Activated CD4-positive, alpha-beta T cell treated with anti-CD3 and anti-CD28 coated beads for 4 hours (primary cell): Measurements from ENCODE around the gene TARP.

Experiments
- DNase-seq, 2 donors: peaks; one replicate each; pipeline ENCODE4 v3.0.0-alpha.2; 2020

TARP gene

GRCh38 chr7:38211940-38212339 is 61.5 kb downstream of the TARP start:
- DNase-seq, result no peak

GRCh38 chr7:38211486-38211885 is 62.0 kb downstream of the TARP start:
- no peak for DNase-seq
